Measurements from ENCODE around the gene CTSZ.

- no peak for TF ChIP-seq CTCF (IDR thresholded peaks at IDR 0.05)
- TF ChIP-seq POLR2AphosphoS5 (IDR thresholded peaks at IDR 0.05): no peak
- no peak for TF ChIP-seq POLR2A (IDR thresholded peaks at IDR 0.05)
These were observed 6.2 kb upstream of the CTSZ start for GRCh38 chr20:59013031-59013951.
